Measurements from ENCODE around the gene DMXL2. TPM values are rescaled to one million over a fixed set of nuclear protein-coding genes. Genes with fewer than 3 reads are reported as not detected.
"Not testable (repeated sequence)": the region's sequence is repeated elsewhere in the genome, so short reads cannot be mapped to it uniquely, and the experiment has no call there.

DMXL2 gene
- total RNA-seq, 1 donor from 2014 or later = 55.2 TPM

GRCh38 chr15:51661072-51661471 is 38.5 kb upstream of the DMXL2 start:
- H3K36me3 ChIP-seq = no peaks in the 10 kb centered on the region
- no peaks in the 10 kb centered on the region for H3K27me3 ChIP-seq
- H3K4me1 ChIP-seq = no peaks in the 10 kb centered on the region
- no peak overlapping the region for H3K4me3 ChIP-seq
- no peaks in the 10 kb centered on the region for H3K9me3 ChIP-seq
- intact Hi-C loops (cut with DNase I) = no loop called here
- ATAC-seq = no peak
- no peak for DNase-seq
- TF ChIP-seq CTCF (IDR thresholded peaks at IDR 0.05) = no peak
- H3K27ac ChIP-seq = no peak overlapping the region

GRCh38 chr15:51658664-51659063 is 36.1 kb upstream of the DMXL2 start:
- H3K27me3 ChIP-seq = no peaks in the 10 kb centered on the region
- H3K27ac ChIP-seq = no peak overlapping the region
- DNase-seq = no peak
- intact Hi-C loops (cut with DNase I) = no loop called here
- no peak for TF ChIP-seq CTCF (IDR thresholded peaks at IDR 0.05)
- no peaks in the 10 kb centered on the region for H3K36me3 ChIP-seq
- no peaks in the 10 kb centered on the region for H3K4me1 ChIP-seq
- peak; percentile 75 for ATAC-seq
- H3K9me3 ChIP-seq = no peaks in the 10 kb centered on the region
- H3K4me3 ChIP-seq = no peak overlapping the region

- ATAC-seq; H3K27me3 ChIP-seq; H3K4me1 ChIP-seq; H3K36me3 ChIP-seq; intact Hi-C loops (cut with DNase I); H3K4me3 ChIP-seq; H3K9me3 ChIP-seq; H3K27ac ChIP-seq; DNase-seq: not testable (repeated sequence)
Observed at GRCh38 chr15:51655401-51656057, 33.0 kb upstream of the DMXL2 start.

- no peaks in the 10 kb centered on the region for H3K36me3 ChIP-seq
- ATAC-seq (no peak), DNase-seq (no peak)
- no peaks in the 10 kb centered on the region for H3K4me1 ChIP-seq
- H3K4me3 ChIP-seq = no peak overlapping the region
- H3K27ac ChIP-seq = no peak overlapping the region
- intact Hi-C loops (cut with DNase I) = loop anchor here (5.0 kb wide), 1 partner anchor 125 kb away; no protein-coding TSS in a partner anchor
- H3K9me3 ChIP-seq = no peaks in the 10 kb centered on the region
- no peaks in the 10 kb centered on the region for H3K27me3 ChIP-seq
- TF ChIP-seq CTCF (IDR thresholded peaks at IDR 0.05) = no peak
Observed at GRCh38 chr15:51652084-51652668, 29.6 kb upstream of the DMXL2 start.

- no peaks in the 10 kb centered on the region for H3K36me3 ChIP-seq
- no peaks in the 10 kb centered on the region for H3K27me3 ChIP-seq
- no peak for DNase-seq
- no peaks in the 10 kb centered on the region for H3K4me1 ChIP-seq
- H3K4me3 ChIP-seq = no peak overlapping the region
- ATAC-seq = peak; percentile 93
- H3K9me3 ChIP-seq = no peaks in the 10 kb centered on the region
- TF ChIP-seq CTCF (IDR thresholded peaks at IDR 0.05) = peak; percentile 81
- H3K27ac ChIP-seq = no peak overlapping the region
- intact Hi-C loops (cut with DNase I) = loop anchor here (5.0 kb wide), 1 partner anchor 127 kb away; no protein-coding TSS in a partner anchor
Observed at GRCh38 chr15:51649659-51650521, 27.3 kb upstream of the DMXL2 start.

GRCh38 chr15:51648643-51649042 is 26.1 kb upstream of the DMXL2 start:
- H3K9me3 ChIP-seq; H3K27ac ChIP-seq; H3K36me3 ChIP-seq; H3K4me1 ChIP-seq; intact Hi-C loops (cut with DNase I); H3K27me3 ChIP-seq; DNase-seq; ATAC-seq; H3K4me3 ChIP-seq: not testable (repeated sequence)

- H3K27ac ChIP-seq; H3K27me3 ChIP-seq; H3K9me3 ChIP-seq; H3K36me3 ChIP-seq; H3K4me1 ChIP-seq; DNase-seq; intact Hi-C loops (cut with DNase I); ATAC-seq; H3K4me3 ChIP-seq: not testable (repeated sequence)
Observed at GRCh38 chr15:51648101-51648500, 25.5 kb upstream of the DMXL2 start.

Measured in upper lobe of right lung (tissue), 1 donor.